ENCODE results near the gene ZNF512. TPM values are rescaled to one million over a fixed set of nuclear protein-coding genes. Genes with fewer than 3 reads are reported as not detected.
A peak's percentile ranks its signal among the peaks of the same experiment; 100 is the strongest.

Gene ZNF512
- total RNA-seq, 6 experiments from 2014 or later = 20.1 to 28.3 (median 26.7) TPM

DNA sequence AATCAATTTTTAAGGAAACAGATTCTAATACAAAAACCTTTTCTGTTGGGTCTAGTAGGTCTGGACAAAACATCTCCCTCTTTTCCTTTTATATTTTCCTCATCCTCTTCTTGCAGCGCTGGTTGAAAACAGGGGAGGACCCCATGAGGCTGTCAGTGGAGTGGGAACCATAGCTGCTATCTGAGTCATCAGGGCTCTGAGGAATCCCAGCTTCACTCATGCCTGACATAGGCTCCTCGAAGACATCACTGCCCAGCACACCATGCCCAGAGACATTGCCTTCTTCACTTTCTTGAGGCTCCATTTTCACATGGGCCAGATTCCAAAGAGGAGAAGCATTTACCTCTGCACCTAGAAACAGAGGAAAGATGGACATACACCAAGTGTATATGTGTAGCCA is 70.6 kb downstream of the ZNF512 start:
- no peak for TF ChIP-seq CTCF (IDR thresholded peaks at IDR 0.05)
- no peaks in the 10 kb centered on the region for H3K27me3 Mint-ChIP-seq (ENCODE audit: insufficient read depth)
- H3K4me1 Mint-ChIP-seq (ENCODE audit: low read depth) = peaks cover 37% of the 10 kb centered on the region
- no peaks in the 10 kb centered on the region for H3K9me3 Mint-ChIP-seq
- H3K36me3 Mint-ChIP-seq (ENCODE audit: low read depth) = peaks cover 57% of the 10 kb centered on the region
- DNase-seq = no peak
- peak overlapping the region; percentile 30 for H3K27ac Mint-ChIP-seq
- no peak overlapping the region for H3K4me3 Mint-ChIP-seq

DNA sequence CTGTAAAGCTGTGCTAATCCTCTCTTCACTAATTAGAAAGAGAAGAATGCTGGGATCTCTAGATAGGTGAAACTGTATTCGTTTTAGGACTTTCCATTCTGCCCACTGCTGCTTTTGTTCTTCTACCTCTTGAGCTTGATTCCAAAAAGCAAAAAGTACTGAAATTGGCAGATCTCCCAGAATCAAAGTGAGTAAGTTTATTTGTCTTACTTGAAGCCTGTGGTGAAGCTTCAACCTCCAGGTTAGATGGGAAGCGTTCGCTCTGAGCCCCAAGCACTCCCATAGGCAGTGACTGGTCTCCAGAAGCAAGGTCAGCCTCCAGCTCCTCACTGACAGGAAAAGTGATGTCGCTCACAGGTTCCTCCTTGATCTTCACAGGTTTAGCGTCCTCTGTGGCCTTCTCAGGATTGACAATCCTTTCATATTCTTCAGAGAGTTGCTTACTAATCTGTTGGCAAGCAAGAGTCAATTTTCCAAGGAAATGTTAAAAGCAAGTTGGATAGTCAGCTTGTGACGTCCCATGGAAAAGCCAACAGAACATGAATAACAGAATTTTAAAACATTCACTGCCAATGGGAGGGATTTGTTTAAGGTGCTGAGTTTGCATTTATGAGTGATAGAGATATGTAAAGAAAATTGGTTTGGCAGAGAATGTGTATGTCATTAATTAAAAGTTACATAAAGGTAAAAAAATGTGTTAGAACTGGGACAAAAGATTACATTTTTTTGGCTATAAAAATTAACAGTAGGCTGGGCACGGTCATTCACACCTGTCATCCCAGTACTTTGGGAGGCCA is 72.5 kb downstream of the ZNF512 start:
- Mint-ChIP-seq H3K36me3 (ENCODE audit: low read depth) (peaks cover 52% of the 10 kb centered on the region), H3K27me3 (ENCODE audit: insufficient read depth) (no peaks in the 10 kb centered on the region), H3K4me3 (no peak overlapping the region), H3K4me1 (ENCODE audit: low read depth) (peaks cover 46% of the 10 kb centered on the region), H3K9me3 (no peaks in the 10 kb centered on the region), H3K27ac (peak overlapping the region; percentile 12; the same call in 1 of the 2 replicates)
- peak; percentile 49 for DNase-seq
- TF ChIP-seq CTCF (IDR thresholded peaks at IDR 0.05) = no peak

- no peak overlapping the region for H3K27ac Mint-ChIP-seq
- H3K4me1 Mint-ChIP-seq (ENCODE audit: low read depth) = peaks cover 43% of the 10 kb centered on the region
- no peaks in the 10 kb centered on the region for H3K9me3 Mint-ChIP-seq
- H3K4me3 Mint-ChIP-seq = no peak overlapping the region
- DNase-seq = no peak
- no peak for TF ChIP-seq CTCF (IDR thresholded peaks at IDR 0.05)
- no peaks in the 10 kb centered on the region; the same call in 1 of the 2 replicates for H3K27me3 Mint-ChIP-seq (ENCODE audit: insufficient read depth)
- peaks cover 32% of the 10 kb centered on the region for H3K36me3 Mint-ChIP-seq (ENCODE audit: low read depth)
These were observed 78.5 kb downstream of the ZNF512 start for GRCh38 chr2:27661371-27661770.

DNA sequence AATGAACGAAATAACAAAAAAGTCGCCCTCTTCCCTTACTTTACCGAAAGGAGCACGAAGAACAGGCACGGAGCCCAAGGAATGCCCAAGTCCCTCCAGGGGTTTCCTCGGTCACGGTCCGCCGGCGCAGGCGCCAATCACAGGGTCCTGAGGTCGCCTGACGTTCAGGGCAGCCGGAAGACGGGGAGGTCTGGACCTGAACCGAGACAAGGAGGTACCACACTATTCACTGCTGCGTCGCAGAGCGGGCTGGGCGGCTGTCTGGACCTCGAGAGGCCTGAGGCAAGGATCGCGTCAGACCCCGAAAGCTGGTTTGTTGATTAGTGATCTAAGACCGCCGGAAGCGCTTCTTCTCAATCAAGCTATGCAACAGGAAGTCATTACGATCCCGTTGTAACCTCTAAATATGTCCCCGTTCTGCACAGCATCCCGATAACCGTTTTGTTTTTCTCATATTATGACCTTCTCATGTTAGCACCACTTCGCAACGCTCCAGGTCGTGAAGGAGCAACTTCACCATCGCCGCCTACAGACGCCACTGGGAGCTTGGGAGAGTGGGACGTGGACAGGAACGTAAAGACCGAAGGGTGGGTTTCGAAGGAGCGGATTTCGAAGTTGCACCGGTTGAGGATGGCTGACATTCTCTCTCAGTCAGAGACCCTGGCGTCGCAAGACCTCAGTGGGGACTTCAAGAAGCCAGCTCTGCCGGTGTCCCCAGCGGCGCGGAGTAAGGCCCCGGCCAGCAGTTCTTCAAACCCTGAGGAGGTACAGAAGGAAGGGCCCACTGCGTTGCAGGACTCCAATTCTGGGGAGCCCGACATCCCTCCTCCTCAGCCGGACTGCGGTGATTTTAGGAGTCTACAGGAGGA is 80.7 kb downstream of the ZNF512 start, which contains the start of the genes SLC4A1AP and SUPT7L:
SLC4A1AP (plus strand) TSS at position 605 of the 869 bp plus-strand sequence; CDS start at position 631, 26 bp downstream.
SUPT7L (minus strand) TSS at position 330 of the 869 bp plus-strand sequence. CDS start 1,422 bp downstream, outside the sequence.
- TF ChIP-seq CTCF (IDR thresholded peaks at IDR 0.05) = peak; percentile 46

DNA sequence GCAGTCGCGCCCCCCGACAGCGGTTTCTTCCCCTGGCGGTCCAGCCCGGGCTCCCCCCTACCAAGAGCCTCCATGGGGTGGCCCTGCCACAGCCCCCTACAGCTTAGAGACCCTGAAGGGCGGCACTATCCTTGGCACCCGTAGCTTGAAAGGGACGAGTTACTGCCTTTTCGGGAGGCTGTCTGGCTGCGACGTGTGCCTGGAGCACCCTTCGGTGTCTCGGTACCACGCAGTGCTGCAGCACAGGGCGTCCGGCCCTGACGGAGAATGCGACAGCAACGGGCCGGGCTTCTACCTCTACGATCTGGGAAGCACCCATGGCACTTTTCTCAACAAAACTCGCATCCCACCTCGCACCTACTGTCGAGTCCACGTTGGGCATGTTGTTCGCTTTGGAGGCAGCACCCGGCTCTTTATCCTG is 81.3 kb downstream of the ZNF512 start:
- DNase-seq = no peak
- Mint-ChIP-seq H3K36me3 (ENCODE audit: low read depth) (peaks cover 40% of the 10 kb centered on the region), H3K27ac (peak overlapping the region; percentile 99), H3K9me3 (no peaks in the 10 kb centered on the region), H3K27me3 (ENCODE audit: insufficient read depth) (no peaks in the 10 kb centered on the region; the same call in 1 of the 2 replicates), H3K4me1 (ENCODE audit: low read depth) (peaks cover 53% of the 10 kb centered on the region), H3K4me3 (peak overlapping the region; percentile 99)
- no peak for TF ChIP-seq CTCF (IDR thresholded peaks at IDR 0.05)

More for the DNA sequence above, 80.7 kb downstream of the ZNF512 start, which contains the start of the genes SLC4A1AP and SUPT7L:
- peak within 1 kb of the TSS; percentile 99 for H3K4me3 Mint-ChIP-seq
- DNase-seq = peak; percentile 80
- peak within 1 kb of the TSS; percentile 99 for H3K27ac Mint-ChIP-seq
- no peaks in the 10 kb centered on the region; the same call in 1 of the 2 replicates for H3K27me3 Mint-ChIP-seq (ENCODE audit: insufficient read depth)
- peaks cover 34% of the 10 kb centered on the region for H3K36me3 Mint-ChIP-seq (ENCODE audit: low read depth)
- peaks cover 53% of the 10 kb centered on the region for H3K4me1 Mint-ChIP-seq (ENCODE audit: low read depth)
- H3K9me3 Mint-ChIP-seq = no peaks in the 10 kb centered on the region
